GM12891 (cell line): ENCODE results near the gene SSH2.

ENCODE experiments used
- PAX5 ChIP-seq: IDR thresholded peaks from 2 replicates; pipeline ENCODE4 v1.6.1; 2011; ENCODE audit warnings: low read length, moderate library complexity, mild to moderate bottlenecking; ENCODE audit not compliant: insufficient read depth, severe bottlenecking
- POLR2A ChIP-seq: IDR thresholded peaks from 2 replicates; pipeline ENCODE4 v1.6.1; 2011; ENCODE audit warnings: low read depth, low read length, control low read depth
- POLR2AphosphoS5 ChIP-seq: IDR thresholded peaks from 2 replicates; pipeline ENCODE4 v1.6.1; 2011; ENCODE audit warnings: low read depth, low read length, control low read depth
- SPI1 ChIP-seq: IDR thresholded peaks from 2 replicates; pipeline ENCODE4 v1.6.1; 2011; ENCODE audit warnings: low read depth, low read length, control low read depth
- TAF1 ChIP-seq: IDR thresholded peaks from 2 replicates; pipeline ENCODE4 v1.6.1; 2011; ENCODE audit warnings: low read depth, low read length, control low read depth

- TF ChIP-seq POLR2A: no peak
- TF ChIP-seq POLR2AphosphoS5: no peak
- TF ChIP-seq TAF1: no peak
- no peak for TF ChIP-seq PAX5
- TF ChIP-seq SPI1: no peak
Observed at GRCh38 chr17:29732613-29733012, 197.4 kb downstream of the SSH2 start.
